Ovary (tissue), 9 donors: ENCODE data around the gene TSR2. TPM values are rescaled to one million over a fixed set of nuclear protein-coding genes. Genes with fewer than 3 reads are reported as not detected.

Source experiments
- DNase-seq, 5 donors: peaks; one replicate each; pipeline ENCODE4 v3.0.0-alpha.2; 2019 to 2020
- H3K27ac ChIP-seq, 2 donors: fragments of 200-600 bp; one replicate each; pipeline versions ENCODE4 v1.5.1 to v1.8.0; 2019 to 2022
- H3K27me3 ChIP-seq: fragments of 200-600 bp; one replicate; pipeline ENCODE4 v1.8.0; 2022
- H3K36me3 ChIP-seq: fragments of 200-600 bp; sonication (generic); one replicate; pipeline ENCODE4 v1.5.1; 2019
- H3K4me1 ChIP-seq: one replicate; pipeline ENCODE4 v1.8.1; 2013; ENCODE audit warnings: mild to moderate bottlenecking, moderate library complexity; ENCODE audit not compliant: insufficient read depth
- H3K4me3 ChIP-seq: fragments of 200-600 bp; sonication (generic); one replicate; pipeline ENCODE4 v1.5.1; 2017
- H3K9me3 ChIP-seq, 2 donors: fragments of 200-600 bp in 1 of 2; sonication (generic) in 1 of 2; one replicate each; pipeline versions ENCODE4 v1.5.1 to v1.8.1; 2013 to 2019; ENCODE audit warnings: mild to moderate bottlenecking in 1 of 2, moderate library complexity in 1 of 2
- CTCF ChIP-seq, 3 donors: fragments of 450-650 bp in 2 of 3; fragments of 200-600 bp in 1 of 3; IDR thresholded peaks; one replicate each; pipeline versions ENCODE4 v1.5.1 to v1.8.0; 2016 to 2022; ENCODE audit warnings: antibody characterized with exemption in 3 of 3, mild to moderate bottlenecking in 1 of 3
- EP300 ChIP-seq: sonication (generic); formaldehyde crosslinking; IDR thresholded peaks from one replicate; pipeline ENCODE4 v1.6.1; 2017; ENCODE audit warnings: antibody characterized with exemption
- POLR2A ChIP-seq: fragments of 450-650 bp; IDR thresholded peaks from one replicate; pipeline ENCODE4 v1.6.1; 2017; ENCODE audit warnings: antibody characterized with exemption, mild to moderate bottlenecking, moderate library complexity
- WGBS, 3 donors: extraction: QIAGEN DNeasy Blood & Tissue Kit in 1 of 3; methylation state at CpG; one replicate each; pipeline versions ENCODE4 v1.1.5 to v1.1.7; 2013 to 2017; 5-methylcytosine and 5-hydroxymethylcytosine counted together
- intact Hi-C, 4 donors: fragments of 100-400 bp; cut with DNase I; formaldehyde crosslinking; loops; one replicate each; pipeline versions ENCODE4 v1.11.0 to v1.15.1; 2022 to 2023
- polyA plus RNA-seq, 2 donors: library from polyadenylated mRNA; stranded (reverse); fragments of 200-250 nt in 1 of 2; fragments of 350-450 nt in 1 of 2; fragmentation: Illumina TruSeq in 1 of 2; extraction: RNeasy Lipid Tissue Mini Kit (QIAGEN cat#74804) in 1 of 2; gene quantifications; one replicate each; pipeline ENCODE4 v1.2.3, GENCODE V29; 2013 to 2014
- total RNA-seq, 7 donors: library from RNA; depleted of rRNA in 2 of 7; stranded (reverse); fragments of >200 nt in 2 of 7; fragmentation: NEBNext Ultra II Directional in 3 of 7; extraction: Animal tissue kit (Norgen Biotek cat#: 25700) in 3 of 7; gene quantifications; one replicate each; pipeline versions ENCODE4 v1.1.0 to v1.2.4, GENCODE V29; 2016 to 2023
- donor health status: DM: no; HTN: no; CAD: no; lungs with moderate emphysema.
- donor health status: DM: no; HTN: no; CAD: no.
- donor health status: Bipolar disorder and iron deficiency.
- donor health status: DM: yes; HTN: yes; CAD: no.
- donor health status: DM: no; HTN: no; CAD: no.
- donor health status: DM: yes; HTN: yes; CAD: no.

The TSR2 gene
- total and polyA plus RNA-seq, 9 donors: 15.7 to 70.8 (median 39.5) TPM

DNA sequence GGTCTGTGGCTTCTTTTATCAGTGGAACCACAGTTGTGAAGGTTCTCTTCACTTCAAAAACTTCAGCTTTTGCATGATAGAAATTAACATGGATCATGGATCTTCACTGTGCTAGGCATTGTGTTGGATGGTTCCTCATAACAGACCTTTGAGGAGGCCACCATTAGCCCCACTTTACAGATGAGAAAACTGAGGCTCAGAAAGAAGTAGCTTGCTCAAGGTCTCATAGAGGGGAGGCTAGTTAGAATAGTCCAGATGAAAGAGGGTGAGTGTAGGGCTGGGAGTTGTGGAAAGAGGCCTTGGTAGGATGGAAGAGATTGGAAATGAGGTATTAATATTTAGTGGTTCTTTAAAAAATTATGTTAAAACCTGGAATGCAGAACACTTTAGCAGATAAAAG lies 2.6 kb downstream of the TSR2 start:
- Histone ChIP-seq H3K4me3 (no peak overlapping the region), H3K36me3 (no peaks in the 10 kb centered on the region), H3K27ac (no peak overlapping the region), H3K4me1 (no peaks in the 10 kb centered on the region), H3K27me3 (no peaks in the 10 kb centered on the region), H3K9me3 (no peaks in the 10 kb centered on the region)
- no peak for DNase-seq
- TF ChIP-seq CTCF (IDR thresholded peaks at IDR 0.05) (no peak), EP300 (no peak), POLR2A (no peak)
- intact Hi-C loops: no loop called here

- Histone ChIP-seq H3K27ac (no peak overlapping the region), H3K4me3 (no peak overlapping the region), H3K9me3 (no peaks in the 10 kb centered on the region), H3K4me1 (no peaks in the 10 kb centered on the region), H3K36me3 (no peaks in the 10 kb centered on the region), H3K27me3 (no peaks in the 10 kb centered on the region)
- DNase-seq: no peak
- no peak for TF ChIP-seq CTCF (IDR thresholded peaks at IDR 0.05)
- no peak for TF ChIP-seq POLR2A
- no peak for TF ChIP-seq EP300
- WGBS, 3 donors: 65 to 76% (median 69%) methylated on average over 6 of the region's 6 CpGs
- intact Hi-C loops: no loop called here
These were observed 4.5 kb downstream of the TSR2 start for GRCh38 chrX:54444752-54445151.

- H3K36me3 ChIP-seq: no peaks in the 10 kb centered on the region
- no peaks in the 10 kb centered on the region for H3K9me3 ChIP-seq
- intact Hi-C loops: no loop called here
- no peak for TF ChIP-seq EP300
- H3K4me1 ChIP-seq: no peaks in the 10 kb centered on the region
- H3K27me3 ChIP-seq: no peaks in the 10 kb centered on the region
- no peak for DNase-seq
- H3K4me3 ChIP-seq: no peak overlapping the region
- H3K27ac ChIP-seq: no peak overlapping the region
- 65 to 71% (median 66%) methylated on average over 16 to 17 of the region's 17 CpGs for WGBS, 3 donors
These were observed 5.9 kb downstream of the TSR2 start for GRCh38 chrX:54446084-54446483.

DNA sequence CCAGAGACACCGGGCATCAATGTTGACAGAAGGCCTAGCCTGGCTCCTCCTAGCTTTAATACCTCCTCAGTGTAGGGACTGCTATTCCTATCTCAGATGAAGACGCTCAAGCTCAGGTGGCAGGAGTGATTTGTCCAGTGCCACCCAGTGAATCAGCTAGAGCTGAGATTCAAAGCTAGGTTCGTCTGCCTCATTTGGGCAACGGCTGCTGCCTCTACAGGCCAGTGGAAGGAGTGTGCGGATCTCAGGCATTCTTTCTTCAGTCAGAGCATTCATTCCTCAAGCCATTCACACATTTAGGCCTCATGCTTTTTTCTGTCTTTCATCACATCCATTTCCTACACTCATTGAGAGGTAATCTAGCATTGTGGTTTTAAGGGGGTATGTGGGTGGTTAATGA lies 7.3 kb downstream of the TSR2 start:
- no peaks in the 10 kb centered on the region for H3K27me3 ChIP-seq
- intact Hi-C loops: no loop called here
- no peaks in the 10 kb centered on the region for H3K36me3 ChIP-seq
- no peak overlapping the region for H3K27ac ChIP-seq
- H3K9me3 ChIP-seq: no peaks in the 10 kb centered on the region
- WGBS, 3 donors: 64 to 72% (median 68%) methylated on average over 5 of the region's 5 CpGs
- no peak for TF ChIP-seq EP300
- no peak for TF ChIP-seq POLR2A
- no peak for TF ChIP-seq CTCF (IDR thresholded peaks at IDR 0.05)
- H3K4me3 ChIP-seq: no peak overlapping the region
- no peaks in the 10 kb centered on the region for H3K4me1 ChIP-seq
- no peak for DNase-seq

DNA sequence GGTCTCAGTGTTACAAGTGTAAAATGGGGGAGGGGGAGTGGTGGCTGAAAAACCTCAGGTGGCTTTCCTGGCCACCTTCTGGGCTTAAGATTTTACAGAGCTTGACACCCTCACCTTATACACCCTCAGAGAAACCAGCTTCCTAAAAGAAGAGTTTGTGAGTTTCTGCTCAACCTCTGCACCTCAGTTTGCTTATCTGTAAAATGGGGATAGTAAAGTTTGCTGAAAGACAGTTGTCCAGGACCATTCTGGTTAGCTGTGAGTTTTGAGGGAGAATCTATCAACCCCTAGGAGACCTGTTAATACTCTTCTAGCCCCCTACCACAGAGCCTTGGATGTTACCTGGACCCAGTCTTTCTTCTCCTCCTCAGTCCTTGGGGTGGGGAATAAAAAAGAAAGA lies 9.7 kb downstream of the TSR2 start:
- Histone ChIP-seq H3K27me3 (no peaks in the 10 kb centered on the region), H3K4me3 (no peak overlapping the region), H3K36me3 (no peaks in the 10 kb centered on the region), H3K4me1 (no peaks in the 10 kb centered on the region), H3K27ac (no peak overlapping the region), H3K9me3 (no peaks in the 10 kb centered on the region)
- intact Hi-C loops: no loop called here
- TF ChIP-seq CTCF (IDR thresholded peaks at IDR 0.05) (no peak), EP300 (no peak), POLR2A (no peak)
- no peak for DNase-seq
